ENCODE data around the gene MAP4K2. TPM values are rescaled to one million over a fixed set of nuclear protein-coding genes. Genes with fewer than 3 reads are reported as not detected.

Gene MAP4K2
- 10 to 100 TPM in 2 of 4 donors, 1 to 10 TPM in 2; 9.2 to 13.6 (median 9.9) TPM for polyA plus RNA-seq
- long read RNA-seq, donor 1, full-length matches to known transcripts: 1 of 1 reads
- long read RNA-seq, donor 1, partial matches to known transcripts: 0 of 1 reads
- long read RNA-seq, donor 1, other reads (novel, unspliced or antisense): 0 of 1 reads
- long read RNA-seq, donor 2: 0 reads
- long read RNA-seq, donor 3: 0 reads
- long read RNA-seq, donor 4: 0 reads
- long read RNA-seq, donor 5: 0 reads
- long read RNA-seq, donor 6, full-length matches to known transcripts: 1 of 1 reads
- long read RNA-seq, donor 6, partial matches to known transcripts: 0 of 1 reads
- long read RNA-seq, donor 6, other reads (novel, unspliced or antisense): 0 of 1 reads
- long read RNA-seq, donor 7: 0 reads
- long read RNA-seq, donor 8, full-length matches to known transcripts: 1 of 1 reads
- long read RNA-seq, donor 8, partial matches to known transcripts: 0 of 1 reads
- long read RNA-seq, donor 8, other reads (novel, unspliced or antisense): 0 of 1 reads
- long read RNA-seq, donor 9: 0 reads
- long read RNA-seq, donor 10, full-length matches to known transcripts: 2 of 2 reads
- long read RNA-seq, donor 10, partial matches to known transcripts: 0 of 2 reads
- long read RNA-seq, donor 10, other reads (novel, unspliced or antisense): 0 of 2 reads

DNA sequence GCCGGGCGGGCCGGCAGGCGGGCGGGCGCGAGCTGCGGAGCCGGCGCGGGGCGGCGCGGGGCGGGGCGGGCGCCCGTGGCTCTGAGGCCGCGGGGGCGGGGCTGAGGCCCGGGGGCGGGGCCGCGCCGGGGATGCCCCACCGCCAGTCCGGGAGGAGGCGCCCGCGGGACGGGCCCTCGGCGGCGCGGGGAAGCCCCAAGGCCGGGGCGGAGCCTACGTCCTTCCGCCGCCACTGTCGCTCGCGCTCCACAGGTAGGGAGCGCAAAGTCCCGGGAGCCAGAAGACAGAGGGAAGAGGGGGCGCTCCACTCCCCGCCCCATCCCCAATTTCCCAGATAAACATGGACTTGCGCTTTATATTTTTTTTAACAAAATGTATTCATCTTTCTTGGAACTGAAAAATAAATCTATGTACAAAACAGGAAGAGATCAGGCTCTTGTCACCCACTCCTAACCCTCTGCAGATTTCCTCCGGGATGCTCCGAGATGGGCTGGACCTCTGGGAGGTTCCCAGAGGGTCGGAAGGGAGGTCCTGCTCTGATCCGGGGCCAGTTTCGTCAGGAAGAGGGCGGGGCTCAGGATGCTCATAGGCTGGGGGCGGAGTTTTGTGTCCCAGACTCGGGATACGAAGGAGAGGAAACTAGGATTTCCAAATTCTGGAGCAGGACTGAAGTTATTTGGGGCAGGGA is at the start of gene MAP4K2:
MAP4K2 (minus strand) TSS at position 57 of the 688 bp plus-strand sequence. CDS start 65 bp downstream, outside the sequence.
- H3K4me3 ChIP-seq (ENCODE audit: low read depth in 1 of 3, low read length in 3 of 3): peak within 1 kb of the TSS; percentile 50 to 67 (median 66)
- FAIRE-seq (no peak), DNase-seq (peak; percentile 88 to 92)
- H3K9me3 ChIP-seq (ENCODE audit: control insufficient read depth in 2 of 2, insufficient read depth in 1 of 2, low read depth in 1 of 2, low read length in 1 of 2): no peaks in the 10 kb centered on the region
- WGBS, 3 donors: 0 to 1% (median 0%) methylated on average over 31 to 58 of the region's 58 CpGs
- peaks cover 0 to 70% (median 0%) of the 10 kb centered on the region in 3 donors for H3K36me3 ChIP-seq (ENCODE audit: control insufficient read depth in 3 of 3, insufficient read depth in 2 of 3, low read depth in 1 of 3, low read length in 3 of 3)
- no peaks in the 10 kb centered on the region for H3K27me3 ChIP-seq (ENCODE audit: control insufficient read depth in 3 of 3, insufficient read depth in 3 of 3, low read length in 3 of 3)
- H3K4me1 ChIP-seq (ENCODE audit: control insufficient read depth in 3 of 3, insufficient read depth in 2 of 3, low read depth in 1 of 3, low read length in 2 of 3): peaks cover 0 to 21% (median 4%) of the 10 kb centered on the region in 3 donors
- H3K27ac ChIP-seq (ENCODE audit: low read depth in 1 of 3, low read length in 2 of 3): peak within 1 kb of the TSS; percentile 27 to 89 (median 83)

DNA sequence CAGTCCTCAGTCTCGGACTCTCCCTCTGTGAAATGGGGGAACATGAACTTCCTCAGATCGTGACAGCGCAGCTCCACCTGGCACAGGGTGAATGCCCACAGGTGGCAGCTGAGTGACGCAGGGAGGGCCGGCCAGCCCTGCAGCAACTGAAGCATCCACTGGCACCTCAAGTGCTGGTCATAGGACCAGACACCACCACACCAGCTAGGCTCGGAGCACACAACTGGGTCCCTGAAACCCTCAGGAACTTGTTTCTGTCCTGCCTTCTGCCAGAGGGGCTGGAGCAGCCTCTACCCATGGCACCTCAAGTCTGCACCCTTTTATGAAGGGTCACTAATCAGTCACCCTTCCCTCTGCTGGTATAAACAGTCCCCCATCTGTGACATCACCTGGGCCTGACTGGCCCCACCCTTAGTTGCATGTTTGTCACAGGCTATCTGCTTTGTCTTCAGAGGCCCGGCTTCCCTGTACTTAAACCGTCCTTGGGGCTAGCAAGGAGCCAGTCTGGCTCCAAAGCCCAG is 48.9 kb upstream of the MAP4K2 start:
- DNase-seq: peak in 1 of 2 donors; percentile 26
- Histone ChIP-seq H3K9me3 (ENCODE audit: control insufficient read depth in 2 of 2, insufficient read depth in 1 of 2, low read depth in 1 of 2, low read length in 1 of 2) (no peaks in the 10 kb centered on the region), H3K27ac (ENCODE audit: low read depth in 1 of 3, low read length in 2 of 3) (peak overlapping the region; percentile 56 to 76 (median 65)), H3K36me3 (ENCODE audit: control insufficient read depth in 3 of 3, insufficient read depth in 2 of 3, low read depth in 1 of 3, low read length in 3 of 3) (peaks cover 0 to 72% (median 9%) of the 10 kb centered on the region in 3 donors), H3K27me3 (ENCODE audit: control insufficient read depth in 3 of 3, insufficient read depth in 3 of 3, low read length in 3 of 3) (no peaks in the 10 kb centered on the region), H3K4me1 (ENCODE audit: control insufficient read depth in 3 of 3, insufficient read depth in 2 of 3, low read depth in 1 of 3, low read length in 2 of 3) (peaks cover 17 to 78% (median 30%) of the 10 kb centered on the region in 3 donors), H3K4me3 (ENCODE audit: low read depth in 1 of 3, low read length in 3 of 3) (no peak overlapping the region)
- FAIRE-seq: no peak
- 58 to 72% (median 72%) methylated on average over 8 of the region's 8 CpGs for WGBS, 3 donors

DNA sequence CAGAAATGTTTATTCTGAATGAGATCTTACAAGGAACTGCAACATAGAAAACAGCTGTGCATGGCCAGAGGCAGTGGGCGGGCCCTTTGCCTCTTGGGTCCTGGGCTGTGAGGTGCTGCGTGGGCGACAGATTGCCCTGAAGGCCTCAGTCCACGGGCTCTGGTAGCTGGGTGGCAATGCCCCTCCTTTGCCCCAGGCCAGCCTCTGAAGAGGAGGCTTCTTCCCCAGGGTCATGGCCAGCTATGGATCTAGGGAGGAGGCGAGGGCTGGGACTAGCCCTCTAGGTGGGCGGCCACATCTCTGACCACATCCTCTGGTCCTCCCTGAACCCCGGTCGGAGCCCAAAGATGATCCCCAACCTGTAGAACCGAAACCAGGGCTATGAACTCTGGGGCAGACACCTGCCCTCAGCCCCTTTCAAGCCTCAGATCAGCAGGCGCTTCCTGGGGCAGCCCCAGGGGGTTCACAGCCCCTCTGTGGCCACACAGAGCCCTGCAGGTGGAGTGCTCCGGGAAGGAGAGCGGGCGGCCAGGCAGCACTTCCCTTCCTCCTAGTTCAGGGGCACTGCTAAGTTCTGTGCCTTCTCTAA is 48.1 kb upstream of the MAP4K2 start:
- Histone ChIP-seq H3K27ac (ENCODE audit: low read depth in 1 of 3, low read length in 2 of 3) (peak overlapping the region; percentile 12 to 76 (median 56)), H3K27me3 (ENCODE audit: control insufficient read depth in 3 of 3, insufficient read depth in 3 of 3, low read length in 3 of 3) (no peaks in the 10 kb centered on the region), H3K36me3 (ENCODE audit: control insufficient read depth in 3 of 3, insufficient read depth in 2 of 3, low read depth in 1 of 3, low read length in 3 of 3) (peaks cover 0 to 64% (median 9%) of the 10 kb centered on the region in 3 donors), H3K4me1 (ENCODE audit: control insufficient read depth in 3 of 3, insufficient read depth in 2 of 3, low read depth in 1 of 3, low read length in 2 of 3) (peaks cover 12 to 71% (median 25%) of the 10 kb centered on the region in 3 donors), H3K4me3 (ENCODE audit: low read depth in 1 of 3, low read length in 3 of 3) (no peak overlapping the region), H3K9me3 (ENCODE audit: control insufficient read depth in 2 of 2, insufficient read depth in 1 of 2, low read depth in 1 of 2, low read length in 1 of 2) (no peaks in the 10 kb centered on the region)
- FAIRE-seq (no peak), DNase-seq (no peak)
- WGBS, 3 donors: 46 to 61% (median 56%) methylated on average over 12 to 13 of the region's 13 CpGs

DNA sequence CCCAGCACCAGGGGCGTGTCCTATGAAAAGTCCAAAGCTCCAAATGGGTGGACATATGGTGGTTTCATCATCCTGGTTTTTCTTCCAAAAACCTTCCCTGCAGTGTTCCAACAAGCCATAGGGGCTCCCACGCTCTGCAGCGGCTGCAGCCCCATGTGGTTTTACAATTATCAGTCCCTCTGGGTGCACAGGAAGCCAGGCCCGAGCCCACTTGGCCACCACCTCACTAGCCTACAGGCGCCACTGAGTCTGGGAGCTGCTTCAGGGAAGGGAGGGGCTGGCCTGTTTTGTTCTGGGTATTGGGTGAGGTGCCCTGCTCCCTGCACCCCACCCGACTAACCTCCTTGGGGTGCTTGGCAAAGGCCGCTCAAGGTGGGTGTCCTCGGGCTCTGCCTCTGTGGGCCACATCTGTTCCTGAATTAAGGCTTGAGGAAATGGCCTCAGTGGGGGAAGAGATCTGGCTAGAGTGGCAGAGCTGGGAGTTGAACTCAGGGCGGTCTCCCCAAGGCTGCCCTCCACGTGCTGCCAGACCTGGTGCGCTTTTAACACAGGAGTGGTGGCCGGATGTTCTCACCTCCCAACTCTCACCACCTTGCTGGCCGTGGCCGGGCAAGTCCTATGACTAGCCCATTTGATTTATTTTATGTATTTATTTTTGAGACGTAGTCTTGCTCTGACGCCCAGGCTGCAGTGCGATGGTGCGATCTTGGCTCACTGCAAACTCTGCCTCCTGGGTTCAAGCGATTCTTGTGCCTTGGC is 46.8 kb upstream of the MAP4K2 start:
- Histone ChIP-seq H3K36me3 (ENCODE audit: control insufficient read depth in 3 of 3, insufficient read depth in 2 of 3, low read depth in 1 of 3, low read length in 3 of 3) (peaks cover 0 to 51% (median 9%) of the 10 kb centered on the region in 3 donors), H3K9me3 (ENCODE audit: control insufficient read depth in 2 of 2, insufficient read depth in 1 of 2, low read depth in 1 of 2, low read length in 1 of 2) (no peaks in the 10 kb centered on the region), H3K4me3 (ENCODE audit: low read depth in 1 of 3, low read length in 3 of 3) (no peak overlapping the region), H3K27ac (ENCODE audit: low read depth in 1 of 3, low read length in 2 of 3) (peak overlapping the region in 1 of 3 donors; percentile 79), H3K4me1 (ENCODE audit: control insufficient read depth in 3 of 3, insufficient read depth in 2 of 3, low read depth in 1 of 3, low read length in 2 of 3) (peaks cover 6 to 63% (median 14%) of the 10 kb centered on the region in 3 donors), H3K27me3 (ENCODE audit: control insufficient read depth in 3 of 3, insufficient read depth in 3 of 3, low read length in 3 of 3) (no peaks in the 10 kb centered on the region)
- no peak for DNase-seq
- FAIRE-seq: no peak
- 79 to 92% (median 87%) methylated on average over 19 of the region's 19 CpGs for WGBS, 3 donors

DNA sequence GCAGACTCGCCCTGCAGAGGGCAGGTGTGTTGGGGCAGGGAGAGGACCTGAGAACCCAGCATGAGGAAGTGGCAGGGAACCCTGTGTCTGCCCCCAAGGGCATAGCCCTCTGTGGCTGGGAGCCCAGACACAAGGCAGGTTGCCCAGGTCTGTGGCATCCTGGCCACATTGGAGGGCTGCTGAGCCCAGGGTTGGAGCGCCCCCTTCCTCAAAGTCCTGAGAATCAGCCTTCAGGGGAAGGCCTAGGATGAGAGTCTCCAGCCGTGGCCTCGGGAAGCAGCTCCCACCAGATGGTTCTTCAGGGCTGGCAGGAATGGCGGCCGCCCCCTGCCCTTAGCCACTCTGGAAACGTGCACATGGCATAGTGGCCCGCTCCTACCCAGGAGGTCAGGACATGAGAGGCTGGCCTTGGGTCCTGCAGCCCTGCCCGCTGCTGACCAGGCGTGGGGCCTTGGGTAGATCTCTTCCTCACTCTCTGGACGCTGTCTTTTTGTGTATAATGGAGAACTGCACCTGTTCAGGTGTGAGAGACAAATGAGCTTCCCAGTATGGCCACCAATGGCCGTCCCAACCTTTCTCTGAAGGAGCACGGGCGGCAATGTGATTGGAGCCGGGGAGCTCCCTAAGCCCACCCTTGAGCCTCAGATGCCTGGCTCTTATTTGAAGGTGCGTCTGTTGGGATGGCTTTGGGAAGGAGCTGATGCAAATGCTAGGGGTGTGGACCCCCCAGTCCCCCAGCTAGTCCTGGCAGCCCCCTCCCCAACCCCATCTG is 46.0 kb upstream of the MAP4K2 start:
- no peaks in the 10 kb centered on the region for H3K27me3 ChIP-seq (ENCODE audit: control insufficient read depth in 3 of 3, insufficient read depth in 3 of 3, low read length in 3 of 3)

DNA sequence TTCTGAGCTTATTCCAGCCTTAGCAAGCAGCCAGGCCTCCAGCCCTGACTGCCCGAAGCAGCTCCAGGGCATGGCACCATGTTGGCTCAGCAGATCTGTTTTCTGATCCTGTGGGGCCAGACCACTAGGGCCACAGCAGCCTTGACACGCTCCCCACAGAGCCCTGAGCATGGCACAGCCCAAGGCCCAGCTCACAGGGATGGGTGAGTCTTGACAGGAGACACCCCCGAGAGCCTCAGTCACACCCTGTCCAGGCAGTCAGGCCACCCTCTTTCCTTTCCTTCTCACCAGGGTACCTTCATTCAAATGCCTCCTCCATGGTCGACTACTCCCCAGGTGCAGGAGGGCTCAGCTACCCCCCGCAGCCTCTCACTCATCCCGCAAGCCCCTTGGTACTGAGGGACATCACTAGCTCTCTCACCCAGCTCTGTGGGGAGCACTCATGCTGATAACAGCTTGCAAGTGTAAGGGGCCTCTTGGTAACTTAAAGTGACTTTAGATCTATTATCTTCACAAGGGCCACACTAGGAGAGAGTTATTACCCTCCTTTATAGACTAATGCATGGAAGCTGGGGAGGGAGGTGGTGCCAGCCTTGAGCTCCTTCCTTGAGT is 45.3 kb upstream of the MAP4K2 start:
- Histone ChIP-seq H3K27me3 (ENCODE audit: control insufficient read depth in 3 of 3, insufficient read depth in 3 of 3, low read length in 3 of 3) (no peaks in the 10 kb centered on the region), H3K36me3 (ENCODE audit: control insufficient read depth in 3 of 3, insufficient read depth in 2 of 3, low read depth in 1 of 3, low read length in 3 of 3) (peaks cover 0 to 36% (median 2%) of the 10 kb centered on the region in 3 donors), H3K4me1 (ENCODE audit: control insufficient read depth in 3 of 3, insufficient read depth in 2 of 3, low read depth in 1 of 3, low read length in 2 of 3) (peaks cover 3 to 63% (median 8%) of the 10 kb centered on the region in 3 donors), H3K9me3 (ENCODE audit: control insufficient read depth in 2 of 2, insufficient read depth in 1 of 2, low read depth in 1 of 2, low read length in 1 of 2) (no peaks in the 10 kb centered on the region), H3K27ac (ENCODE audit: low read depth in 1 of 3, low read length in 2 of 3) (peak overlapping the region; percentile 49 to 82 (median 79)), H3K4me3 (ENCODE audit: low read depth in 1 of 3, low read length in 3 of 3) (no peak overlapping the region)
- no peak for DNase-seq
- FAIRE-seq: no peak
- 44 to 59% (median 53%) methylated on average over 6 of the region's 6 CpGs for WGBS, 3 donors

More for the DNA sequence above, 46.0 kb upstream of the MAP4K2 start:
- FAIRE-seq: no peak
- Histone ChIP-seq H3K27ac (ENCODE audit: low read depth in 1 of 3, low read length in 2 of 3) (peak overlapping the region; percentile 49 to 82 (median 79)), H3K4me3 (ENCODE audit: low read depth in 1 of 3, low read length in 3 of 3) (no peak overlapping the region), H3K9me3 (ENCODE audit: control insufficient read depth in 2 of 2, insufficient read depth in 1 of 2, low read depth in 1 of 2, low read length in 1 of 2) (no peaks in the 10 kb centered on the region), H3K4me1 (ENCODE audit: control insufficient read depth in 3 of 3, insufficient read depth in 2 of 3, low read depth in 1 of 3, low read length in 2 of 3) (peaks cover 3 to 60% (median 10%) of the 10 kb centered on the region in 3 donors), H3K36me3 (ENCODE audit: control insufficient read depth in 3 of 3, insufficient read depth in 2 of 3, low read depth in 1 of 3, low read length in 3 of 3) (peaks cover 0 to 43% (median 7%) of the 10 kb centered on the region in 3 donors)
- peak; percentile 83 to 94 for DNase-seq
- WGBS, 3 donors: 58 to 73% (median 71%) methylated on average over 16 of the region's 16 CpGs

Measured in small intestine (tissue), 16 donors.